Activated CD4-positive, alpha-beta T cell treated with anti-CD3 and anti-CD28 coated beads, Interleukin-2, amount 10 ng/mL, durations not matched to agents 7 days and 5 days (primary cell): ENCODE results near the gene PPP1R10. TPM values are rescaled to one million over a fixed set of nuclear protein-coding genes. Genes with fewer than 3 reads are reported as not detected.
"Not testable (repeated sequence)": the region's sequence is repeated elsewhere in the genome, so short reads cannot be mapped to it uniquely, and the experiment has no call there.

Experiments used
- CTCF ChIA-PET: fragments of 350-600 bp; sonication (Branson Sonifier 250); formaldehyde crosslinking; loops from one replicate; lab custom pipeline; 2021; ENCODE audit warnings: antibody characterized with exemption; lab: Charles Lee
- POLR2A ChIA-PET: fragments of 350-600 bp; sonication (Branson Sonifier 250); formaldehyde crosslinking; loops from one replicate; lab custom pipeline; 2021; ENCODE audit warnings: antibody characterized with exemption; lab: Charles Lee
- DNase-seq: peaks from one replicate; pipeline ENCODE4 v3.0.0-alpha.2; 2020
- H3K27ac Mint-ChIP-seq: one replicate; pipeline ENCODE4 v1.8.0; 2021; ENCODE audit warnings: mild to moderate bottlenecking, moderate library complexity, mixed read lengths
- H3K27me3 Mint-ChIP-seq: one replicate; pipeline ENCODE4 v1.8.0; 2021; ENCODE audit warnings: mixed read lengths
- H3K36me3 Mint-ChIP-seq: one replicate; pipeline ENCODE4 v1.8.0; 2021; ENCODE audit warnings: low read depth, mixed read lengths
- H3K4me1 Mint-ChIP-seq: one replicate; pipeline ENCODE4 v1.8.0; 2021; ENCODE audit warnings: mixed read lengths
- H3K4me3 Mint-ChIP-seq: one replicate; pipeline ENCODE4 v1.8.0; 2021; ENCODE audit warnings: mild to moderate bottlenecking, moderate library complexity, mixed read lengths
- H3K9me3 Mint-ChIP-seq: one replicate; pipeline ENCODE4 v1.8.0; 2021; ENCODE audit warnings: mixed read lengths
- total RNA-seq, 2 experiments: library from RNA; stranded (reverse); gene quantifications; one replicate each; pipeline ENCODE4 v1.2.3, GENCODE V29; 2021

PPP1R10 gene
- total RNA-seq, 2 experiments from 2014 or later, result 99.1 to 117 TPM

- DNase-seq, result no peak
- CTCF ChIA-PET, result interaction anchor here (1.0 to 2.2 kb wide), 3 partner anchors 10 to 14 kb away, joined by 3 to 15 read pairs (median 9); no protein-coding TSS in a partner anchor
- H3K4me3 Mint-ChIP-seq, result no peak overlapping the region
- peak overlapping the region; percentile 20 for H3K27ac Mint-ChIP-seq
- no peaks in the 10 kb centered on the region for H3K27me3 Mint-ChIP-seq
- no peaks in the 10 kb centered on the region for H3K9me3 Mint-ChIP-seq
- peaks cover 81% of the 10 kb centered on the region for H3K36me3 Mint-ChIP-seq
- POLR2A ChIA-PET, result no interaction called here
- H3K4me1 Mint-ChIP-seq, result peaks cover 70% of the 10 kb centered on the region
These were observed 5.7 kb downstream of the PPP1R10 start for GRCh38 chr6:30611150-30611855.

GRCh38 chr6:30610065-30610464 is 7.0 kb downstream of the PPP1R10 start:
- peaks cover 79% of the 10 kb centered on the region for H3K36me3 Mint-ChIP-seq
- no peak for DNase-seq
- peaks cover 75% of the 10 kb centered on the region for H3K4me1 Mint-ChIP-seq
- ChIA-PET POLR2A (no interaction called here), CTCF (interaction anchor here (0.6 to 2.0 kb wide), 5 partner anchors 9 to 125 kb away, joined by 3 to 9 read pairs (median 3); no protein-coding TSS in a partner anchor)
- H3K9me3 Mint-ChIP-seq, result no peaks in the 10 kb centered on the region
- peak overlapping the region; percentile 76 for H3K27ac Mint-ChIP-seq
- no peaks in the 10 kb centered on the region for H3K27me3 Mint-ChIP-seq
- H3K4me3 Mint-ChIP-seq, result no peak overlapping the region

GRCh38 chr6:30603961-30604360 is 13.1 kb downstream of the PPP1R10 start:
- H3K4me3 Mint-ChIP-seq, result no peak overlapping the region
- no peaks in the 10 kb centered on the region for H3K9me3 Mint-ChIP-seq
- CTCF ChIA-PET, result interaction anchor here (1.0 kb wide), 1 partner anchor 11 kb away, joined by 3 read pairs; no protein-coding TSS in a partner anchor
- POLR2A ChIA-PET, result no interaction called here
- peaks cover 60% of the 10 kb centered on the region for H3K36me3 Mint-ChIP-seq
- DNase-seq, result no peak
- no peak overlapping the region for H3K27ac Mint-ChIP-seq
- peaks cover 34% of the 10 kb centered on the region for H3K4me1 Mint-ChIP-seq
- no peaks in the 10 kb centered on the region for H3K27me3 Mint-ChIP-seq

- no peaks in the 10 kb centered on the region for H3K27me3 Mint-ChIP-seq
- POLR2A ChIA-PET, result no interaction called here
- H3K36me3 Mint-ChIP-seq, result peaks cover 47% of the 10 kb centered on the region
- peaks cover 28% of the 10 kb centered on the region for H3K4me1 Mint-ChIP-seq
- H3K4me3 Mint-ChIP-seq, result no peak overlapping the region
- no peak for DNase-seq
- CTCF ChIA-PET, result interaction anchor here (0.6 to 1.9 kb wide), 4 partner anchors 11 to 434 kb away, joined by 3 to 5 read pairs (median 4); no protein-coding TSS in a partner anchor
- H3K9me3 Mint-ChIP-seq, result no peaks in the 10 kb centered on the region
- H3K27ac Mint-ChIP-seq, result no peak overlapping the region
These were observed 15.0 kb downstream of the PPP1R10 start for GRCh38 chr6:30601815-30602641.

GRCh38 chr6:30601436-30601814 is 15.6 kb downstream of the PPP1R10 start:
- peaks cover 43% of the 10 kb centered on the region for H3K36me3 Mint-ChIP-seq
- POLR2A ChIA-PET, result interaction anchor here (0.6 kb wide), 3 partner anchors 12 to 120 kb away, joined by 3 to 7 read pairs (median 4); no protein-coding TSS in a partner anchor
- H3K27ac Mint-ChIP-seq, result peak overlapping the region; percentile 52

GRCh38 chr6:30600451-30600961 is 16.5 kb downstream of the PPP1R10 start:
- Mint-ChIP-seq H3K4me1 (peaks cover 18% of the 10 kb centered on the region), H3K4me3 (no peak overlapping the region), H3K9me3 (no peaks in the 10 kb centered on the region), H3K27me3 (no peaks in the 10 kb centered on the region), H3K36me3 (peaks cover 36% of the 10 kb centered on the region), H3K27ac (peak overlapping the region; percentile 11)
- CTCF ChIA-PET, result interaction anchor here (0.9 to 4.9 kb wide), 7 partner anchors 12 to 118 kb away, joined by 3 to 17 read pairs (median 4); no protein-coding TSS in a partner anchor
- no peak for DNase-seq
- POLR2A ChIA-PET, result interaction anchor here (0.6 kb wide), 3 partner anchors 13 to 60 kb away, joined by 4 to 7 read pairs (median 7); no protein-coding TSS in a partner anchor

More at GRCh38 chr6:30601436-30601814, 15.6 kb downstream of the PPP1R10 start:
- DNase-seq, result no peak
- no peaks in the 10 kb centered on the region for H3K9me3 Mint-ChIP-seq
- no peak overlapping the region for H3K4me3 Mint-ChIP-seq
- peaks cover 24% of the 10 kb centered on the region for H3K4me1 Mint-ChIP-seq
- no peaks in the 10 kb centered on the region for H3K27me3 Mint-ChIP-seq
- CTCF ChIA-PET, result interaction anchor here (0.6 to 1.9 kb wide), 5 partner anchors 9 to 434 kb away, joined by 3 to 5 read pairs (median 3); no protein-coding TSS in a partner anchor

- peaks cover 33% of the 10 kb centered on the region for H3K36me3 Mint-ChIP-seq
- peaks cover 19% of the 10 kb centered on the region for H3K4me1 Mint-ChIP-seq
- CTCF ChIA-PET, result interaction anchor here (0.8 to 4.9 kb wide), 9 partner anchors 13 to 118 kb away, joined by 3 to 17 read pairs (median 4); no protein-coding TSS in a partner anchor
- DNase-seq, result no peak
- no peak overlapping the region for H3K4me3 Mint-ChIP-seq
- peak overlapping the region; percentile 36 for H3K27ac Mint-ChIP-seq
- H3K9me3 Mint-ChIP-seq, result no peaks in the 10 kb centered on the region
- POLR2A ChIA-PET, result interaction anchor here (0.6 kb wide), 1 partner anchor 12 kb away, joined by 7 read pairs; no protein-coding TSS in a partner anchor
- no peaks in the 10 kb centered on the region for H3K27me3 Mint-ChIP-seq
These were observed 17.3 kb downstream of the PPP1R10 start for GRCh38 chr6:30599625-30600324.

GRCh38 chr6:30598912-30599624 is 18.0 kb downstream of the PPP1R10 start:
- no peak for DNase-seq
- Mint-ChIP-seq H3K4me3 (no peak overlapping the region), H3K36me3 (peaks cover 31% of the 10 kb centered on the region), H3K27ac (no peak overlapping the region), H3K27me3 (no peaks in the 10 kb centered on the region), H3K4me1 (peaks cover 19% of the 10 kb centered on the region), H3K9me3 (no peaks in the 10 kb centered on the region)
- ChIA-PET POLR2A (no interaction called here), CTCF (interaction anchor here (0.8 to 4.9 kb wide), 8 partner anchors 16 to 123 kb away, joined by 3 to 17 read pairs (median 6); partner anchors contain the start of gene ABCF1)

GRCh38 chr6:30597315-30598144 is 19.5 kb downstream of the PPP1R10 start:
- DNase-seq, result peak; percentile 87
- Mint-ChIP-seq H3K27ac (peak overlapping the region; percentile 74), H3K36me3 (peaks cover 18% of the 10 kb centered on the region)
- not testable (repeated sequence) for H3K27me3 Mint-ChIP-seq, H3K9me3 Mint-ChIP-seq, H3K4me3 Mint-ChIP-seq, H3K4me1 Mint-ChIP-seq
- POLR2A ChIA-PET, result interaction anchor here (0.6 to 1.6 kb wide), 2 partner anchors 67 to 116 kb away, joined by 5 to 11 read pairs; no protein-coding TSS in a partner anchor
- CTCF ChIA-PET, result interaction anchor here (0.7 to 4.9 kb wide), 24 partner anchors 8 to 133 kb away, joined by 3 to 21 read pairs (median 5); partner anchors contain the start of genes MDC1, MRPS18B and PPP1R10

GRCh38 chr6:30592287-30592686 is 24.8 kb downstream of the PPP1R10 start:
- Mint-ChIP-seq H3K4me3 (no peak overlapping the region), H3K9me3 (no peaks in the 10 kb centered on the region), H3K27ac (no peak overlapping the region), H3K36me3 (peaks cover 51% of the 10 kb centered on the region), H3K4me1 (peaks cover 5% of the 10 kb centered on the region), H3K27me3 (no peaks in the 10 kb centered on the region)
- DNase-seq, result no peak
- ChIA-PET CTCF (interaction anchor here (1.5 kb wide), 1 partner anchor 15 kb away, joined by 4 read pairs; no protein-coding TSS in a partner anchor), POLR2A (no interaction called here)
